Renal cortex interstitium (tissue), 11 donors: Measurements from ENCODE around the gene PDE4D. TPM values are rescaled to one million over a fixed set of nuclear protein-coding genes. Genes with fewer than 3 reads are reported as not detected.

Source experiments
- DNase-seq, 11 donors: peaks; one replicate each; pipeline ENCODE4 v3.0.0-alpha.2; 2013; ENCODE audit warnings: low read depth in 9 of 11, low spot score in 4 of 11; ENCODE audit errors: extremely low read depth in 1 of 11
- polyA plus RNA-seq, 3 donors: library from polyadenylated mRNA; unstranded; fragments of 120-200 nt; gene quantifications; one replicate each; pipeline ENCODE4 v1.2.1, GENCODE V29; 2013; ENCODE audit not compliant: insufficient read length in 3 of 3

The PDE4D gene
- polyA plus RNA-seq, 3 donors, result 18.6 to 43.9 (median 21.4) TPM

DNA sequence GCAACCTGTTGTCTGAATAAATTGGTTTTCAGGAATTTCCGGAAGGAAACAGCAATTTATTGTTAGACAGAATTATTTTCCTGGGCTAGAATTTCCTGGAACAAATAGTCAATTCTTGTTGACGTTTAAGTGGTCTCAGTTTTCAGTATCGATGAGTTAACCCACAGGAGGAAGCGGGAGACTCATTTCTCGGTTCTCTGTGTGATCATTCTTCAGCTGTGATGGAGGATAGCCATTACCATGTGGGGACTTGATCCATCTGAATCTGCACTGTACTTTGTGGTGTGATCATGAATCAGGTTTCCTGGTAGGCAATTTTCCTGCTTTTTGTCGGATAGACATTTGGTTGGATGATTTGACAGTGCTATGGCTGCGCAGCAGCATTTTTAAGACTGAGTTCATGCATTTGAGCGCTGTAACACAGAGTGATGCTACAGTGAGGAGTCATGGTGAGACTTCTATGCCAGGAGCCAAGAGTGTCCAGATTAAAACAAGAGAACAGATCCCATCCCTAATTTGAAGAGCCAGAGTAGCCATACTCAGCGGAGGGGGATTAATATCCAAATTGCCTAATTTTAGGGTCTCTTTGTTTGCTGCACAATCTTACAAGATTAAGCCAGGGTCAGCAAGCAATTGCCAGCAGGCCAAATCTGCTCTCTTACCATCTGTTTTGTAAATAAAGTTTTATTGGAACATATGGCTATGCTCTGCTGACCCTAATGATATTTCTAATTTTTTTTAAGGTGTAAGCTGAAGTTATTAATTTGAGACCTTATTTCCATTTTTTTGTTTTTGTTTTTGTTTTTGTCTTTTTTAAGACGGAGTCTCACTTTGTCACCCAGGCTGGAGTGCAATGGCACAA, 954.7 kb downstream of the PDE4D start:
- no peak for DNase-seq

DNA sequence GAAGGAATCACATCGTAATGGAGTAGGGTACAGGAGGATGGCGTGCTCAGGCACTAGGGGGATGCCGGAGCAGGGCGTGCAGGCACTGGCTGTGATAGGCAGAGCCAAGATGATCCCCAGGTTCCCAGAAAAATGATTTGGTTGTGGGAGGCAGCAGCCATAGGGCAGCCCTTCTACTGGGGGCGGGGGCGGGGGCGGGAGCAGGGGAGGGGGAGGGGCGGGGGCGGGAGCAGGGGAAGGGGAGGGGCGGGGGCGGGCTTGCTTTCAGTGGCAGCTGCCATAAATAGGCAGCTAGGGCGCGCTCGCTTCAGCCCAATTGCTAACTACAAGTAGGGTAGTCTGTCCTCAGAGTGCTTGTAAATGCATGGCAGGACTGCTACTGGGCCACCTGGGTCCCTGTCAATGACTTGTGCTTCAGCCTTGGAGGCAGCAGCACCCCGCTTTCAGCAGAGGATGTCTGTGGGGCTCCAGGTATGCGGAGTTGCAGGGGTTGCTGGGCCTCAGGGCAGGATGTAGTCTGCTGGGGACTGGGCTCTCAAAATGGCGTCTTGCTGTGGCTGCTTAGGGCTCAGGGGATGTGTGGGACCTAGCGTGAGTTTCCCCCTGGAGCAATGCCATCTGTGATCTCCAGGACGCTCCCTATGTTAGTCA, 956.4 kb downstream of the PDE4D start:
- no peak for DNase-seq

DNA sequence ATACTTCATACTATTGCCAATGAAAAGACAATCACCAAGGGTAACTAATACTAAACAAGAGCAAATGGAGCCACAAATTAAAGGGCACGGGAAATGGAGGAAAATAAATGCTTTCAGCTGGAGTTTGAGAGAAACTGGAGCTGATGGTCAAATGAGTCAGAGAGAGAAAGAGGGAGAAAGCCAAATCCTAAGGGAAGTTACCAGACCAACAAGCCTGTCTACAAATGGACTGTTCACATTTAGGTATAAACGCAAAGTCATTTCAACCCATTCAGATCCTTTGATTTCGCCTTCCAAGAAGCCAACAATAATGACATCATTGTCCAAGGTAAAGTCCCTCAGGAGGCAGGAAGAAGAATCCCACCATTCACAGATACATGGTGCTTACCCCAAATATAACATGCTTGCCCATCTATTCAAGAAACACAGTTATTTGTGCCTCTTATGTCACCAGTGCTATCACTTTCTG, 958.9 kb downstream of the PDE4D start:
- no peak for DNase-seq

- no peak for DNase-seq
These were observed 959.5 kb downstream of the PDE4D start for GRCh38 chr5:58933891-58934628.

GRCh38 chr5:58932057-58932612, 961.4 kb downstream of the PDE4D start:
- no peak for DNase-seq

DNA sequence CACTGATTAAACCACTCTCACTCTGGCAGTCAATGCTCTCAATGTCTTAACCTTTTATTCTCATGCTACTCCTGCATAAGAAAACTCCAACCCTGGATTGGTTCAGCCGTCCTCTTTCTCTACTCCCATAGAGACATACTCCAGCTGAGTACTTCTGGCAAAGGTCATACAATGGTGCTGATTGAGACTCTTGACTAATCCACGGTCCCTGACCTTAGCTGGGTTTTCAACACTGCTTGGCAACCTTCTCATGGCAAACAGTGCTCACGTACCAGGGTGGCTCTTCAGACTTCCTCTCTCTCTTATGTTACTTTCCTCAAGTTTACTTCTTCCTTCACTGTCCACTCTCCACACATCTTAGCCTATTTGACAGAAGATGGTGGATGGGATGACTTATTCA, 963.0 kb downstream of the PDE4D start:
- DNase-seq, result no peak

GRCh38 chr5:58929726-58930125, 963.8 kb downstream of the PDE4D start:
- no peak for DNase-seq

- no peak for DNase-seq
These were observed 965.6 kb downstream of the PDE4D start for GRCh38 chr5:58927938-58928337.

DNA sequence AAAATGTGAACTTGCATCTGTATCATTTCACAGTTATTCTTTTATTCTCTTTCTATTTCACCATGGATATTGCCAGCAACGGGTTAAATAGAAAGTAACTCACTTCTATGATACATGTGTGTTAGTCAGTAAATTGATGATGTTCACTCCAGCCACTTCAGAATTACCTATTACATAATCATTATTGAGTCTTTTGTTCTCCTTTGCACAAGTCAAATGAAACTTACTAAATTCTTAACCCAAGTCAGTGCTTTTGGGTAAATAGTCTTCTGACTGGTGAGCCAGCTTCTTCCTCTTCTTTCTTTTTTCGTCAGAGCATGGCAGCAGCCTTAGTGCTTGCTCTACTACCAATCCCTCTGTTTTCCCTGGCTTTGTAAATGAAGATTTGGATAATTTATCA, 966.3 kb downstream of the PDE4D start:
- no peak for DNase-seq

DNA sequence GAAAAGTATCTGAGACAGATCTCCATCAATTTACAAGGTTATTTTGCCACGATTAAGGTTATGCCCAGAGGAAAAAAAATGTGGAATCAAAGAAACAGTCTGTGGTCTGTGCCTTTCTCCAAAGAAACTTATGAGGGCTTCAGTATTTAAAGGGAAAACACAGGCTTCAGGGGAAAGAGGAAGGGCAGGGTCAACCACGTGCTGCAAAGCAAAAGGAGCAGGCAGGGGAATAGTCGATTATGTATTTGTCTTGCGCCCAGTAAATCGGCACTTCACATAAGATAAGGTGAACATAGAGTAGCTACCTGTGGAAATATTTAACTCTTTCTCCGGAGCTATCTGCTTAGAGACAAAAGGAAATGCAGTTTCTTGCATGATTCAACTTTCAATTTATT, 967.0 kb downstream of the PDE4D start:
- DNase-seq, result no peak

- no peak for DNase-seq
These were observed 967.6 kb downstream of the PDE4D start for GRCh38 chr5:58925627-58926540.

GRCh38 chr5:58924306-58924705, 969.2 kb downstream of the PDE4D start:
- DNase-seq, result no peak

DNA sequence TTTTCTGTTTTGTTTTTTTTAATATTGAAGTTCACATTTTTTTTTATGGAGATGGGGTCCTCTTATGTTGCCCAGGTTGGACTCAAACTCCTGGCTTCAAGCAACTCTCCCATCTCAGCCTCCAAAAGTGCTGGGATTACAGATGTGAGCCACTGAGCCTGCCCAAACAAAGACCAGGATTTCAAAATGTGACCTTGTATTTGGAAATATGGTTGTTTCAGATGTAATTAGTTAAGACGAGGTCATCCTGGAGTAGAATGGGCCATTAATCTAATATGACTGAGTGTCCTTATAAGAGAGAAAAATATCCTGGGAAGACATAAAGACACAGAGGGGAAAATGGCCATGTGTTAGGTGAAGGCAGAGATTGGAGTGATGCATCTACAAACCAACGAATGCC, 970.2 kb downstream of the PDE4D start:
- no peak for DNase-seq

DNA sequence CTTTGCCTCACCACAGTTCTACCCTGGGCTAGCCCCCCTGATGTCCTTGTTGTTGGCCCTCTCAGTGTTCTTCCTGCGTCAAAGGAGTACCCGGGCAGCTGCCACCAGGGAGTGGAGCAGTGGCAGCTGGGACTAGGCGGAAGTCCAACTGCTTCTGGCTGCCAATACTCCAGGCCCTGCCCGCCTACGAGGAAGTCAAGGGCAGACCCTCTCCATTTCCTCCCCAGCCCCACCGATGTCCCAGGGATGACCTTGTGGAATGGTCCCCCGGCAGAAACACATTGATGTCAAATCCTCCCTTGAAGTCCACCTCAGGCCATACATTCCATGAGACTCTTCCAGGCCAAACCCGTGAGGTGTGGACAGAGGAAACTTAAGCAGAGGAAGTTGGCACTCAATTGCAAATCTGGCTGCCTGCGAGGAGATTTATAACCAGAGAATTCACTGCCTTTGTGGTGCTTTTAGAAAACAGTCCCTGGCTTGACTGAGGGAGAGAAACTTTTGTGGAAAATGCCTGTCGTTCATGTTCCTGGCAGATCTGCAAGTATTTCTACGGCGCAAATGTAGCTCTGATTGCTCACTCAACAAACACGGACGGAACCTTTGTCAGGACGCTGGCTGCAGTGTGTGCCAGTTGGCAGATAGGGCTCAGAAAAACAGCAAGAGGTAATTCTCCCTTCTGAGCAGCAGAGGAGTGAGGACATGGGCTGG, 970.9 kb downstream of the PDE4D start:
- DNase-seq, result no peak

- no peak for DNase-seq
These were observed 972.4 kb downstream of the PDE4D start for GRCh38 chr5:58921159-58921558.

DNA sequence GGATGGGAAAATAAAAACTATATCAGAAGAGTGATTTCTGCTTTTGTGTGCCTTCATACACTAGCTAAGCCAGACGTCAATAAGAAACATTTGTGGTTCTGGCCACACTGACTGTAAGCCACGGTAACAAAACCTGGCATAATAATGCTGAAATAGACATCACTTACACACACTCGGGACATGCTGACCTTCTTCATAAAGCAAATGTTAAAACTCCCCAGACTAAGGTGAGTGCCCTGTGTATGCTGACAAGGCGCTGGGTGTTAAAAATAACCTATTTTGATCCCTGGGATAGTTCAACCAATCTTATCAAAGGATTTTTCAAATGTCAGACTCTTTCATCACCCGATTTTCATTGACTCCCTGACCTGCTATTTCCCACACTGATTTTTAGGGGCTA, 973.7 kb downstream of the PDE4D start:
- no peak for DNase-seq
